Muscle layer of duodenum (tissue), 2 donors: ENCODE data around the gene SPC25.
"Not testable (repeated sequence)": the region's sequence is repeated elsewhere in the genome, so short reads cannot be mapped to it uniquely, and the experiment has no call there.

ENCODE experiments used
- H3K27ac ChIP-seq: one replicate; pipeline ENCODE4 v1.7.0; 2013; ENCODE audit warnings: mild to moderate bottlenecking, low read length
- H3K27me3 ChIP-seq: one replicate; pipeline ENCODE4 v1.7.0; 2013; ENCODE audit warnings: low read depth, mild to moderate bottlenecking, control low read depth, low read length
- H3K36me3 ChIP-seq, 2 donors: one replicate each; pipeline ENCODE4 v1.7.0; 2013; ENCODE audit warnings: low read length in 2 of 2, control low read depth in 1 of 2, mild to moderate bottlenecking in 1 of 2; ENCODE audit not compliant: insufficient read depth in 2 of 2, control insufficient read depth in 1 of 2
- H3K4me1 ChIP-seq, 2 donors: one replicate each; pipeline ENCODE4 v1.7.0; 2013; ENCODE audit warnings: low read length in 2 of 2, mild to moderate bottlenecking in 2 of 2, control low read depth in 1 of 2, moderate library complexity in 1 of 2; ENCODE audit not compliant: insufficient read depth in 2 of 2, control insufficient read depth in 1 of 2
- H3K4me3 ChIP-seq, 2 donors: one replicate each; pipeline ENCODE4 v1.7.0; 2013; ENCODE audit warnings: low read length in 2 of 2, low read depth in 1 of 2, mild to moderate bottlenecking in 1 of 2
- H3K9me3 ChIP-seq, 2 donors: one replicate each; pipeline ENCODE4 v1.7.0; 2013; ENCODE audit warnings: low read length in 2 of 2, control low read depth in 1 of 2, mild to moderate bottlenecking in 1 of 2; ENCODE audit not compliant: control insufficient read depth in 1 of 2
- donor health status: healthy.

Gene SPC25

DNA sequence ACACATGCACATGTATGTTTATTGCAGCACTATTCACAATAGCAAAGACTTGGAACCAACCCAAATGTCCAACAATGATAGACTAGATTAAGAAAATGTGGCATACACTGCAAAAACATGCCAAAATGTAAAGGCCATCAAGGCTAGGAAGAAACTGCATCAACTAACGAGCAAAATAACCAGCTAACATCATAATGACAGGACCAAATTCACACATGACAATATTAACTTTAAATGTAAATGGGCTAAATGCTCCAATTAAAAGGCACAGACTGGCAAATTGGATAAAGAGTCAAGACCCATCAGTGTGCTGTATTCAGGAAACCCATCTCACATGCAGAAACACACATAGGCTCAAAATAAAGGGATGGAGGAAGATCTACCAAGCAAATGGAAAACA, 23.1 kb downstream of the SPC25 start:
- H3K9me3 ChIP-seq, H3K27me3 ChIP-seq, H3K36me3 ChIP-seq, H3K27ac ChIP-seq, H3K4me3 ChIP-seq, H3K4me1 ChIP-seq: not testable (repeated sequence)

DNA sequence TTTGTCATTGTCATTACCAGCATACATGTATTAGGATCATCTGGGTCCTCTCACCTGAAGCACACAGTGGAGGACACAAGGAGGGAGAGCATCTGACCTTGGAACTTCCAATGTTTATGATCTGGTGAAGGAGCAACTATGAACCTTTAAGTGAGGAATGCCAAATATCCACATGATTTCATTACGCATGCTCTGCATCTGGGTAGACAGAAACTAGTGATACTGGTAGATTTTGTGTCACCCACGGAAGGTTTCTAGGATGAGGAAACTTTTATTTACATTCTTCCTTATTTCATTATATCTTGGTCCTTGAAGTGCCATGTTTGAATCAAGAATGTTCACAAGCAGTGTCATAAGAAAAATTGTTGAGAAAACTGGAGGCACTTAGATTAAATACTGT, 32.1 kb downstream of the SPC25 start:
- H3K36me3 ChIP-seq = no peaks in the 10 kb centered on the region
- H3K4me3 ChIP-seq = no peak overlapping the region
- no peaks in the 10 kb centered on the region for H3K27me3 ChIP-seq
- no peaks in the 10 kb centered on the region for H3K9me3 ChIP-seq
- no peaks in the 10 kb centered on the region for H3K4me1 ChIP-seq
- no peak overlapping the region for H3K27ac ChIP-seq

DNA sequence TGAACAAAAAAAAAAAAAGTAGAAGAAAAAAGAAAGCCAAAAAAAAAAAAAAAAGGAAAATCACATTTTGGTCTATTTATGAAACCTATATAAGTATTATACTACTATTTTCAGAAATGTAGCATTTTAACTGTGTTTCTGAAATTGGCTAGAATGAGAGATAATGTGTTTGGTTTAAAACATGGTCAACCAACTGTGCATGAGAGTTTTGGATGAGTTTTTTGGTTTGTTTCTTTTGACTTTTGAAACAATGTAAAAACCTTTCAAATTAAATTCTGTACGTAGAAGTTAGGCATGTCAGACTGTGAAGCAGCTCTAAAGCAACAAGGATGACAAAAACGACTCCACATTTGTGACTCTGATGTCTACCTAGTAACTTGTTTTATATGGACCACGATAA, 34.6 kb downstream of the SPC25 start:
- H3K27ac ChIP-seq = no peak overlapping the region
- no peaks in the 10 kb centered on the region for H3K9me3 ChIP-seq
- H3K36me3 ChIP-seq = no peaks in the 10 kb centered on the region
- H3K4me3 ChIP-seq = no peak overlapping the region
- H3K27me3 ChIP-seq = no peaks in the 10 kb centered on the region
- H3K4me1 ChIP-seq = no peaks in the 10 kb centered on the region

DNA sequence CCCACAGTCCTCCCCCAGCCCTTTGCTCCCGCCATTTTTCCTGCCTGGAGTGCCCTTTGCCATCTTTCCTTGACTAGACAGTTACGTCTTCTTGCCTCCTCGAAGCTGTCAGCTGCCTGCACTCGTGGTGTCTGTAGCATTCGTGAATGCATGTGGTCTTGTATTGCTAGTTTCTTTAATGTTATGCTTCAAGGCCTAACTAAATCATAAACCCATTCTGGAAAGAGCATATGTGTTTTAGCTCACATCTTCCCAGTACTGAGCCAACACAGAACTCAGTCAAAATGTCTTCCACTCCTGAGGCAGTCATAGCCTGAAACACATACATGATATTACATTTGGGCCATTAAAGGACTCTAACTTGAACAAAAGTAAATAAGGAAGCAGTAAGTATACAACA, 35.6 kb downstream of the SPC25 start:
- Histone ChIP-seq H3K9me3 (no peaks in the 10 kb centered on the region), H3K27ac (no peak overlapping the region), H3K27me3 (no peaks in the 10 kb centered on the region), H3K36me3 (no peaks in the 10 kb centered on the region), H3K4me1 (no peaks in the 10 kb centered on the region), H3K4me3 (no peak overlapping the region)

DNA sequence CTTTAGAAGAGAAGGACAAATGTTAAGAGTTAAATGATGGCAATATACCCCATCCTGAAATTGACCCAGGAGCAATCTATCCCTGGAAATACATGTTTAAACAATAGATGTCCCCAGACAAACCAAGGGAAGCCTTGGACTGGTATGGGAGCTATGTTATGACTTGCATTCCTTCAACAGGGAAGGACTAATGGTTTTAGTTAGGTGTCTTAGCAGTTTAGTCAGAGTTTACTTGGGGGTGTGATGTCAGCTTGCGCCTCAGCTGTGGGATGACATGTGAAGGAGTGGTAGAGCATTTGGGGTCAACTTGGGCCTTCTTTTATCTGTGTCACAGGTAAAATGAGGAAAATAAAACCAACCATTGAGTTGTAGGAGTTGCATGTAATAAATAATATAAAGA, 36.8 kb downstream of the SPC25 start:
- no peaks in the 10 kb centered on the region for H3K9me3 ChIP-seq
- H3K4me3 ChIP-seq = no peak overlapping the region
- no peak overlapping the region for H3K27ac ChIP-seq
- no peaks in the 10 kb centered on the region for H3K36me3 ChIP-seq
- no peaks in the 10 kb centered on the region for H3K27me3 ChIP-seq
- H3K4me1 ChIP-seq = no peaks in the 10 kb centered on the region

DNA sequence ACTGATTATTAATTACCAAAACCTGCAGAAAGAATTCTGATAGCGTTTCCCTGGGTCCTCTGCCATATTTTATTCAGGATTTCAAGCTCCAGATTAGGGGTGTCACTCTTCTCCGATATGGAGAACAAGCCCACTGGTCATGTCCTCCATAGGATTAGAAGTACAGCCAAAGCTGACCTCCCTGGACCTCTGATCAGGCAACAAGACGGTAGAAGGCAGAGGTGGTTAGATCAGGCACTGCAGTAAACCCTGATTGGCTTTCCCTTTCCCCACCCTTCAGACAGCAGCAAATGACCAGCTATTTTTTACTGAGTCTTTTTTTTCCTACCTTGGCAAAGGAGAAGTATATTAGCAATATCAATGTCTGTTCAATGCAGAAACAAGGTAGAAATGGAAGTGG, 37.7 kb downstream of the SPC25 start:
- Histone ChIP-seq H3K4me3 (no peak overlapping the region), H3K9me3 (no peaks in the 10 kb centered on the region), H3K27ac (no peak overlapping the region), H3K36me3 (no peaks in the 10 kb centered on the region), H3K27me3 (no peaks in the 10 kb centered on the region), H3K4me1 (no peaks in the 10 kb centered on the region)

DNA sequence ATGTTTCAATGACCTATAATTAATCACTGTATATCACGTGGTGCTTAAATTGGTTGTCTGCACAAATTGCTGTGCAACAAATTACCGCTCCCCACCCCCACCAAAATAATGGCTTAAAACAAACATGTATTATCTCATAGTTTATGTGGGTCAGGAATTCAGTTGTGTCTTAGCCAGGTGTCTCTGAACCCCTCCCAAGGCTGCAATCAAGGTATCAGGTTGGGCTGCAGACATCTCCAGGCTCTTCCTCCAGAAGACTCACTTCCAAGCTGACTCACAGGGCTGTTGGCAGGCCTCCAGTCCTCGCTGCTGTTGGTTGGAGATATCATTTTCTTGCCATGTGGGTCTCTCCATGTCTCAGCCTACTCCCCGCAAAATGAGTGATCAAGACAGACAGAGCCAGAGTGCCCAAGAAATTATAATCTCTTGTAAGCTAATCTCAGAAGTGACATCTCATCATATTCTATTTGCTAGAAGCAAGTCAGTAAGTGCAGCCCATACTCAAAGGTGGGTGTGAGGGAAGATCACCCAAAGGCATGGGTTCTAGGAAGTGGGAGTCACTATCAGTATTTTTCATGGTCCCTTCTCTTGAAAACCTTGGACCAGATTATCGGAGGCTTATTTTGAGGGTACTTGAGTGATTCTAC, 38.4 kb downstream of the SPC25 start:
- Histone ChIP-seq H3K27me3 (no peaks in the 10 kb centered on the region), H3K36me3 (no peaks in the 10 kb centered on the region), H3K9me3 (no peaks in the 10 kb centered on the region), H3K4me1 (no peaks in the 10 kb centered on the region), H3K27ac (no peak overlapping the region), H3K4me3 (no peak overlapping the region)

DNA sequence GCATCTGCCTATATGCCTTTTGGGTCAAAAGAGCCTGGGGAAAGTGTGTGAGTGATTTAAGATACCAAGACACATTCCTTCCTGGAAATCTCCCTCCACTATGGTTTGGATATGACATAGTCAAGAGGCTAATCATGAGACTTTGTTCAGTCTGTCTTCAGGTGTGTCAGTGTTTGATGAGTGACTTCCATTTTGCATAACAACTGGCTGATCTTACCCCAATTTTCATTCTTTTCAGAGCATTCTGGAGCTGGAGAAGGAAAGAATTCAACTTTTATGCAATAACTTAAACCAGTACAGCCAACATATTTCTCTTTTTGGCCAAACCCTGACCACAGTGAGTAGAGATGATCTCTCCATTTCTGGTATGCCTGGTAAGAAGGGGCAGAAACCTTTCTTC, 39.4 kb downstream of the SPC25 start:
- H3K4me3 ChIP-seq = no peak overlapping the region
- H3K27ac ChIP-seq = no peak overlapping the region
- H3K36me3 ChIP-seq = no peaks in the 10 kb centered on the region
- no peaks in the 10 kb centered on the region for H3K9me3 ChIP-seq
- no peaks in the 10 kb centered on the region for H3K4me1 ChIP-seq
- H3K27me3 ChIP-seq = no peaks in the 10 kb centered on the region

DNA sequence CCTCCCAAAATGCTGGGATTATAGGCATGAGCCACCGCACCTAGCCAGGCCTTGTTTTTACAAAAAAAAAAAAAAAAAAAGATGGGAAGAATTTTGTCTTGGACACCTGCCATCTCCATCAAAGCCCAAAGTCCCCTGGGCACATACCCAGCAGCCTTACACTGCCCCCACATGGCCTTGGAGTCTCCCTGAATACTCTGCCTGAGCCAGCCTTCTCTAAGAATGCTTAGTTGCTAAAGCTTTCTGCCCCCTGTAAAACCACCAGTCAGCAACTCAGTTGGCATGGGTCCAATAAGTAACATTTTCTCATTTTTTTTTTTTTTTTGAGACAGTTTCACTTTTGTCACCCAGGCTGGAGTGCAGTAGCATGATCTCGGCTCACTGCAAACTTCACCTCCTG, 40.6 kb downstream of the SPC25 start:
- H3K36me3 ChIP-seq = no peaks in the 10 kb centered on the region
- no peak overlapping the region for H3K27ac ChIP-seq
- no peaks in the 10 kb centered on the region for H3K4me1 ChIP-seq
- no peaks in the 10 kb centered on the region for H3K9me3 ChIP-seq
- no peak overlapping the region for H3K4me3 ChIP-seq
- H3K27me3 ChIP-seq = no peaks in the 10 kb centered on the region

DNA sequence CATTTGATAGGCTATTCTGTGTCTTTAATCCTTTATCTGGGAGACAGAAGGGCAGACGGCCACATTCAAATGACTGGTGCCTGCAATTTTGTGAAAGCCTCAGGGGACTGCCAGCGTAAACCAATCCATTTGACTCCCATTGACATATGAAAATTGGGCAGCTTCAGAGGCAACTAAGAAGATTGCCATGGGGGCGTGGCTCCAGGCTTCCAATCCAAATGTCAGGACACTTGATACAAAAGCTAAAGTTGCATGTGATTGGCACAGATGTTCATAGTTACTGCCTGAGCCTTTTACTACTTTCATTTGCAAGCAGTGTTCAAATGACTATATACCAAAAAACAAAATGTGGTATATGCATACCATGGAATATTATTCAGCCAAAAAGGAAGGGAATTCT, 42.0 kb downstream of the SPC25 start:
- no peaks in the 10 kb centered on the region for H3K9me3 ChIP-seq
- H3K4me1 ChIP-seq = no peaks in the 10 kb centered on the region
- H3K27ac ChIP-seq = no peak overlapping the region
- no peaks in the 10 kb centered on the region for H3K36me3 ChIP-seq
- no peaks in the 10 kb centered on the region for H3K27me3 ChIP-seq
- H3K4me3 ChIP-seq = no peak overlapping the region

DNA sequence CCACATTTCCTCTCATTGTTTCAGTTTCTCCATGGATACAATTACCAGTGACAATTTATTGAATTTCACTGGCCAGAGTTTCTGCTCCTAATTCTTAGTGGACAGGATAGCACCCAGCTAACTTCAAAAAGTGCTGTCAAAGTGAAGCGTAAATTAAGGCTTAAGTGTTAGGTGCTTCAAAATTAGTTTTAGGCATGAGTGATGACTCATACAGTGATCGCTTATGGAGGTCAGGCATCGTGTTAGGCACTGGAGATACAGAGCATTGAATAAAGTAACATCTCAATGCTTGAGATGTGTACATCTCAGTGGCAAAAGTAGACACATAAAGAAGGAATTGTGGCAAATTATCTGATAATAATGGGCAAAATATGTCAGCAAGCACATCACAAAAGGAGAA, 47.0 kb downstream of the SPC25 start:
- Histone ChIP-seq H3K27ac (no peak overlapping the region), H3K36me3 (no peaks in the 10 kb centered on the region), H3K4me1 (no peaks in the 10 kb centered on the region), H3K9me3 (no peaks in the 10 kb centered on the region), H3K4me3 (no peak overlapping the region), H3K27me3 (no peaks in the 10 kb centered on the region)

DNA sequence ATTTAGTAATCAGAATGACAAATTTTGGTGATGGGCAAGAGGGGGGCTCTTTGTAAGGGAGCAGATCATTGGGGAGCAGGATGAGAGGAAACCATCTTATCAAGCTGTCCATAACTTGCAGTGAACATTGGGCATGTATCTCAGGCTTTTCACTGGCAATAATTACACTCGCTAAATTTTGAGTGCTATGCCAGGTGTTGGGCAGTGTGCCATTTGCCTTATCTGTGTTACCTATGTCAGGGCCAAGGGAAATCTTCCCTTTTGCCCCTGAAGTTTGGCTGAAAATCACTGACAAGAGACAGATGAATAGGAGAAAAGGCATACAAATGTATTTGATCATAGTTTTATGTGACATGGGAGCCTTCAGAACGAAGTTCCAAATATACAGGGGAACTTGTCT, 48.8 kb downstream of the SPC25 start:
- Histone ChIP-seq H3K27me3 (no peaks in the 10 kb centered on the region), H3K36me3 (no peaks in the 10 kb centered on the region), H3K9me3 (no peaks in the 10 kb centered on the region), H3K27ac (no peak overlapping the region), H3K4me3 (no peak overlapping the region), H3K4me1 (no peaks in the 10 kb centered on the region)
